Liver (tissue), 9 donors: ENCODE data around the gene BRD2. TPM values are rescaled to one million over a fixed set of nuclear protein-coding genes. Genes with fewer than 3 reads are reported as not detected.

Experiments
- DNase-seq: peaks from one replicate; pipeline ENCODE4 v3.0.0-alpha.2; 2017; ENCODE audit warnings: low spot score
- H3K27ac ChIP-seq, 2 donors: one replicate each; pipeline ENCODE4 v1.7.0; 2013; ENCODE audit warnings: inconsistent platforms in 2 of 2, low read length in 2 of 2, control low read depth in 1 of 2, low read depth in 1 of 2, mild to moderate bottlenecking in 1 of 2
- H3K27me3 ChIP-seq, 4 donors: one replicate each; pipeline versions ENCODE4 v1.6.1 to v1.7.0; 2013; ENCODE audit warnings: low read length in 3 of 4, inconsistent platforms in 1 of 4, mild to moderate bottlenecking in 1 of 4, moderate library complexity in 1 of 4; ENCODE audit not compliant: control insufficient read depth in 4 of 4, insufficient read depth in 4 of 4
- H3K36me3 ChIP-seq, 4 donors: one replicate each; pipeline versions ENCODE4 v1.6.1 to v1.7.0; 2013; ENCODE audit warnings: low read length in 3 of 4, mild to moderate bottlenecking in 3 of 4, low read depth in 1 of 4, moderate library complexity in 1 of 4; ENCODE audit not compliant: control insufficient read depth in 4 of 4, insufficient read depth in 3 of 4
- H3K4me1 ChIP-seq, 4 donors: one replicate each; pipeline versions ENCODE4 v1.6.1 to v1.7.0; 2013; ENCODE audit warnings: low read length in 3 of 4, mild to moderate bottlenecking in 3 of 4, moderate library complexity in 1 of 4; ENCODE audit not compliant: control insufficient read depth in 4 of 4, insufficient read depth in 4 of 4
- H3K4me3 ChIP-seq, 3 donors: one replicate each; pipeline versions ENCODE4 v1.6.1 to v1.7.0; 2013; ENCODE audit warnings: low read length in 3 of 3, control low read depth in 1 of 3, low read depth in 1 of 3, mild to moderate bottlenecking in 1 of 3
- H3K9ac ChIP-seq, 2 donors: one replicate each; pipeline ENCODE4 v1.7.0; 2013; ENCODE audit warnings: low read length in 2 of 2, mild to moderate bottlenecking in 2 of 2, moderate library complexity in 2 of 2, control low read depth in 1 of 2, low read depth in 1 of 2
- H3K9me3 ChIP-seq, 4 donors: one replicate each; pipeline versions ENCODE4 v1.6.1 to v1.7.0; 2013; ENCODE audit warnings: low read length in 3 of 4; ENCODE audit not compliant: control insufficient read depth in 4 of 4
- EGR1 ChIP-seq, 2 donors: IDR thresholded peaks; 2 replicates each; pipeline ENCODE4 v1.6.1; 2016 to 2018; ENCODE audit warnings: antibody characterized with exemption in 2 of 2, low read depth in 2 of 2
- FOXA2 ChIP-seq: IDR thresholded peaks from 2 replicates; pipeline ENCODE4 v1.6.1; 2016; ENCODE audit warnings: antibody characterized with exemption
- GABPA ChIP-seq, 2 donors: IDR thresholded peaks in 1 of 2; conservative IDR thresholded peaks in 1 of 2; 2 replicates each; pipeline ENCODE4 v1.6.1; 2016; ENCODE audit warnings: antibody characterized with exemption in 2 of 2, mild to moderate bottlenecking in 1 of 2, moderate library complexity in 1 of 2
- HNF4A ChIP-seq, 2 donors: conservative IDR thresholded peaks; 2 replicates each; pipeline ENCODE4 v1.6.1; 2016; ENCODE audit warnings: antibody characterized with exemption in 2 of 2, mild to moderate bottlenecking in 2 of 2
- HNF4G ChIP-seq: IDR thresholded peaks from 2 replicates; pipeline ENCODE4 v1.6.1; 2016; ENCODE audit warnings: antibody characterized with exemption
- JUND ChIP-seq, 2 donors: IDR thresholded peaks; 2 replicates each; pipeline ENCODE4 v1.6.1; 2016; ENCODE audit warnings: antibody characterized with exemption in 2 of 2
- NR2F2 ChIP-seq: IDR thresholded peaks from 2 replicates; pipeline ENCODE4 v1.6.1; 2016; ENCODE audit warnings: antibody characterized with exemption
- RXRA ChIP-seq, 2 donors: IDR thresholded peaks; 2 replicates each; pipeline ENCODE4 v1.6.1; 2017 to 2018; ENCODE audit warnings: antibody characterized with exemption in 2 of 2, mild to moderate bottlenecking in 1 of 2
- SP1 ChIP-seq: IDR thresholded peaks from 2 replicates; pipeline ENCODE4 v1.6.1; 2018; ENCODE audit warnings: antibody characterized with exemption, mild to moderate bottlenecking
- TAF1 ChIP-seq: conservative IDR thresholded peaks from 2 replicates; pipeline ENCODE4 v1.6.1; 2016; ENCODE audit warnings: antibody characterized with exemption, mild to moderate bottlenecking
- YY1 ChIP-seq: IDR thresholded peaks from 2 replicates; pipeline ENCODE4 v1.6.1; 2016; ENCODE audit warnings: antibody characterized with exemption, mild to moderate bottlenecking
- WGBS: extraction: QIAGEN DNeasy Blood & Tissue Kit; methylation state at CpG from one replicate; pipeline ENCODE4 v1.1.7; 2013; 5-methylcytosine and 5-hydroxymethylcytosine counted together
- polyA plus RNA-seq, 2 donors: library from polyadenylated mRNA; stranded (reverse) in 1 of 2; unstranded in 1 of 2; fragments of 200-250 nt in 1 of 2; fragments of >200 nt in 1 of 2; fragmentation: Nextera tagmentation in 1 of 2; extraction: Ambion mirVana in 1 of 2; gene quantifications; one replicate each; pipeline versions ENCODE4 v1.2.1 to v1.2.3, GENCODE V29; 2013 to 2015
- total RNA-seq, 2 donors: library from RNA; depleted of rRNA; stranded (reverse); fragments of >200 nt; gene quantifications; one replicate each; pipeline ENCODE4 v1.2.3, GENCODE V29; 2014
- TF ChIP-seq, protein P1 (sequence below): fragments of 150-350 bp; IDR thresholded peaks from 2 replicates; pipeline ENCODE4 v1.5.1; 2017; ENCODE audit warnings: improper control_type of control experiment, low read depth, low read length; ENCODE audit not compliant: missing input control
- TF ChIP-seq, protein P2 (sequence below): IDR thresholded peaks from 2 replicates; pipeline ENCODE4 v1.6.1; 2016; ENCODE audit warnings: antibody characterized with exemption, mild to moderate bottlenecking
- TF ChIP-seq, protein P3 (sequence below): IDR thresholded peaks from 2 replicates; pipeline ENCODE4 v1.6.1; 2016; ENCODE audit warnings: antibody characterized with exemption
- TF ChIP-seq, protein P4 (sequence below): IDR thresholded peaks from 2 replicates; pipeline ENCODE4 v1.6.1; 2016; ENCODE audit warnings: antibody characterized with exemption
- donor health status: healthy.
- donor health status: healthy.
- donor health status: healthy.
- donor health status: healthy.
- donor health status: healthy.

The BRD2 gene
- total and polyA plus RNA-seq, 4 donors = 29.8 to 100 (median 50.2) TPM

DNA sequence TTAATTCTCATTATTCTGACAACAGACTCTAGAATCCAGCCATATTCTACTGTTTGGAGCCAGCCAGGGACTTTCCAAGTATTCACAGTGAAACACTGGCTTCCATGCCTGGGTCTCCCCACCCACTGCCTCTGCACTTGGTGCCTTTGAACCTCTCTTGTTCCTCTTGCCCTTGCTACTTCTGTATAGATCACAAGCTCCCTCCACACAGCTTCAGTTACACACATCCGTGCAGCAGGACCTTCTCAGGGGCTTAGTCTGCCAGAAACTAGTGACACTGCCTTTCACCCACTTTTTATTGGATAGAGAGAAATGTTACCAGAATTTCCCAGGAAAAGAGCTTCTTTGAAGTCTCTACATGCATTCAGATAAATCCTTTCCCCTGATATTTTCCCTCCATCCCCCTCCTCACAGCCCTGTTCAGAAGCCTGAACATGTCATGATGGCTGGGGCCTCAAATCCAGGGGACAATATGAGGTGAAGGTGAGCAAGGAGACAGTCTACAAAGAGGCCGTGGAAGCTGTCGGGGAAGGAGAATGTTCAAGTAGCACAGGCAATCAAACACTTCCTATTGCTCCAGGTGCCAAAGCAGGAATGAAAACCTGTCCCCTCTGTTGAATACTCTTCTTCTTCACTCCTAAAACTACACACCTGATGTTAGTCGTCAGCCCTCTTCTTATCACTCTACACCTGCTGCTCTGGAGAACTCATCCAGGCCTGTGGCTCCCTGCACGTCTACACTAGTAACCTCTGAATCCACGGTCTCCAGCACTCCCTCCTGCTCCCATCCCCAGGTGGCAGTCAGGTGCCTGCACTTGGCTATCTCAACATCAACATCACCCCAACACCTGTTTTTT, 61.2 kb downstream of the BRD2 start:
- no peaks in the 10 kb centered on the region for H3K27me3 ChIP-seq
- H3K4me1 ChIP-seq = no peaks in the 10 kb centered on the region
- H3K4me3 ChIP-seq = no peak overlapping the region
- TF ChIP-seq EGR1 (IDR thresholded peaks at IDR 0.05; ENCODE audit: low read depth in 2 of 2) (no peak), RXRA (IDR thresholded peaks at IDR 0.05) (peak in 1 of 2 donors; percentile 43), SP1 (peak; percentile 8), HNF4A (conservative IDR thresholded peaks at IDR 0.05) (no peak), HNF4G (no peak)
- TF ChIP-seq, protein P1, sequence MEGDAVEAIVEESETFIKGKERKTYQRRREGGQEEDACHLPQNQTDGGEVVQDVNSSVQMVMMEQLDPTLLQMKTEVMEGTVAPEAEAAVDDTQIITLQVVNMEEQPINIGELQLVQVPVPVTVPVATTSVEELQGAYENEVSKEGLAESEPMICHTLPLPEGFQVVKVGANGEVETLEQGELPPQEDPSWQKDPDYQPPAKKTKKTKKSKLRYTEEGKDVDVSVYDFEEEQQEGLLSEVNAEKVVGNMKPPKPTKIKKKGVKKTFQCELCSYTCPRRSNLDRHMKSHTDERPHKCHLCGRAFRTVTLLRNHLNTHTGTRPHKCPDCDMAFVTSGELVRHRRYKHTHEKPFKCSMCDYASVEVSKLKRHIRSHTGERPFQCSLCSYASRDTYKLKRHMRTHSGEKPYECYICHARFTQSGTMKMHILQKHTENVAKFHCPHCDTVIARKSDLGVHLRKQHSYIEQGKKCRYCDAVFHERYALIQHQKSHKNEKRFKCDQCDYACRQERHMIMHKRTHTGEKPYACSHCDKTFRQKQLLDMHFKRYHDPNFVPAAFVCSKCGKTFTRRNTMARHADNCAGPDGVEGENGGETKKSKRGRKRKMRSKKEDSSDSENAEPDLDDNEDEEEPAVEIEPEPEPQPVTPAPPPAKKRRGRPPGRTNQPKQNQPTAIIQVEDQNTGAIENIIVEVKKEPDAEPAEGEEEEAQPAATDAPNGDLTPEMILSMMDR = no peak
- no peak overlapping the region for H3K9ac ChIP-seq
- no peaks in the 10 kb centered on the region for H3K9me3 ChIP-seq
- no peaks in the 10 kb centered on the region for H3K36me3 ChIP-seq
- H3K27ac ChIP-seq = peak overlapping the region; percentile 32 to 41
- no peak for DNase-seq
- 50% methylated on average over 6 of the region's 6 CpGs for WGBS

DNA sequence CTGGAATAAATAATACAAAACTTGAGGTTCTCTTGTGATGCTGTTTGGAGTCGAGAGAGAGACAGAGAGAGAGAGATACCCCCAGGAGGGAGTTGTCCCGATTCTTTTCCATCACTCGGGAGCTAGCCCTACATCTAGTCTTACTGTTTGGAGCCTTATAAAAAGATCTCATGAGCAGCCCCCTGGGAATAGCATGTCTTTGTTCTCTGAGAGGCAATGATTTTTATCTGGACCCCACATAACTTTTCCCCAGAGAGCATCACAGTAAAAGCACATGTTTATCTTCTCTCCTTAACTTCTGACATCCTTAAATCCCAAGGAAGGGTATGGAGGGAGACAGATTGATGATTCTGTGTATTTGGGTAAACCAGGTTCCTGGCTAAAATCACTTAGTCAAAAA, 61.9 kb downstream of the BRD2 start:
- Histone ChIP-seq H3K4me1 (no peaks in the 10 kb centered on the region), H3K9ac (no peak overlapping the region), H3K27me3 (no peaks in the 10 kb centered on the region), H3K9me3 (no peaks in the 10 kb centered on the region), H3K36me3 (no peaks in the 10 kb centered on the region), H3K27ac (peak overlapping the region; percentile 32 to 37), H3K4me3 (no peak overlapping the region)
- DNase-seq = no peak
- 72% methylated on average over 3 of the region's 3 CpGs for WGBS
- TF ChIP-seq SP1 (no peak), HNF4A (conservative IDR thresholded peaks at IDR 0.05) (no peak), NR2F2 (no peak), TAF1 (no peak), FOXA2 (no peak), EGR1 (IDR thresholded peaks at IDR 0.05; ENCODE audit: low read depth in 2 of 2) (no peak), YY1 (no peak), HNF4G (no peak), JUND (IDR thresholded peaks at IDR 0.05) (no peak), GABPA (IDR thresholded peaks at IDR 0.05 in 1 of 2, conservative IDR thresholded peaks at IDR 0.05 in 1 of 2) (no peak)
- TF ChIP-seq, protein P2, sequence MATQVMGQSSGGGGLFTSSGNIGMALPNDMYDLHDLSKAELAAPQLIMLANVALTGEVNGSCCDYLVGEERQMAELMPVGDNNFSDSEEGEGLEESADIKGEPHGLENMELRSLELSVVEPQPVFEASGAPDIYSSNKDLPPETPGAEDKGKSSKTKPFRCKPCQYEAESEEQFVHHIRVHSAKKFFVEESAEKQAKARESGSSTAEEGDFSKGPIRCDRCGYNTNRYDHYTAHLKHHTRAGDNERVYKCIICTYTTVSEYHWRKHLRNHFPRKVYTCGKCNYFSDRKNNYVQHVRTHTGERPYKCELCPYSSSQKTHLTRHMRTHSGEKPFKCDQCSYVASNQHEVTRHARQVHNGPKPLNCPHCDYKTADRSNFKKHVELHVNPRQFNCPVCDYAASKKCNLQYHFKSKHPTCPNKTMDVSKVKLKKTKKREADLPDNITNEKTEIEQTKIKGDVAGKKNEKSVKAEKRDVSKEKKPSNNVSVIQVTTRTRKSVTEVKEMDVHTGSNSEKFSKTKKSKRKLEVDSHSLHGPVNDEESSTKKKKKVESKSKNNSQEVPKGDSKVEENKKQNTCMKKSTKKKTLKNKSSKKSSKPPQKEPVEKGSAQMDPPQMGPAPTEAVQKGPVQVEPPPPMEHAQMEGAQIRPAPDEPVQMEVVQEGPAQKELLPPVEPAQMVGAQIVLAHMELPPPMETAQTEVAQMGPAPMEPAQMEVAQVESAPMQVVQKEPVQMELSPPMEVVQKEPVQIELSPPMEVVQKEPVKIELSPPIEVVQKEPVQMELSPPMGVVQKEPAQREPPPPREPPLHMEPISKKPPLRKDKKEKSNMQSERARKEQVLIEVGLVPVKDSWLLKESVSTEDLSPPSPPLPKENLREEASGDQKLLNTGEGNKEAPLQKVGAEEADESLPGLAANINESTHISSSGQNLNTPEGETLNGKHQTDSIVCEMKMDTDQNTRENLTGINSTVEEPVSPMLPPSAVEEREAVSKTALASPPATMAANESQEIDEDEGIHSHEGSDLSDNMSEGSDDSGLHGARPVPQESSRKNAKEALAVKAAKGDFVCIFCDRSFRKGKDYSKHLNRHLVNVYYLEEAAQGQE = no peak
- TF ChIP-seq, protein P3, sequence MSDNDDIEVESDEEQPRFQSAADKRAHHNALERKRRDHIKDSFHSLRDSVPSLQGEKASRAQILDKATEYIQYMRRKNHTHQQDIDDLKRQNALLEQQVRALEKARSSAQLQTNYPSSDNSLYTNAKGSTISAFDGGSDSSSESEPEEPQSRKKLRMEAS = no peak
- TF ChIP-seq, protein P4, sequence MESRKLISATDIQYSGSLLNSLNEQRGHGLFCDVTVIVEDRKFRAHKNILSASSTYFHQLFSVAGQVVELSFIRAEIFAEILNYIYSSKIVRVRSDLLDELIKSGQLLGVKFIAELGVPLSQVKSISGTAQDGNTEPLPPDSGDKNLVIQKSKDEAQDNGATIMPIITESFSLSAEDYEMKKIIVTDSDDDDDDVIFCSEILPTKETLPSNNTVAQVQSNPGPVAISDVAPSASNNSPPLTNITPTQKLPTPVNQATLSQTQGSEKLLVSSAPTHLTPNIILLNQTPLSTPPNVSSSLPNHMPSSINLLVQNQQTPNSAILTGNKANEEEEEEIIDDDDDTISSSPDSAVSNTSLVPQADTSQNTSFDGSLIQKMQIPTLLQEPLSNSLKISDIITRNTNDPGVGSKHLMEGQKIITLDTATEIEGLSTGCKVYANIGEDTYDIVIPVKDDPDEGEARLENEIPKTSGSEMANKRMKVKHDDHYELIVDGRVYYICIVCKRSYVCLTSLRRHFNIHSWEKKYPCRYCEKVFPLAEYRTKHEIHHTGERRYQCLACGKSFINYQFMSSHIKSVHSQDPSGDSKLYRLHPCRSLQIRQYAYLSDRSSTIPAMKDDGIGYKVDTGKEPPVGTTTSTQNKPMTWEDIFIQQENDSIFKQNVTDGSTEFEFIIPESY = no peak
- TF ChIP-seq, protein P1 = no peak
